GM18873 (cell line): ENCODE measurements around the gene SCIN.
"Not testable (repeated sequence)": the region's sequence is repeated elsewhere in the genome, so short reads cannot be mapped to it uniquely, and the experiment has no call there.

Source experiments
- ATAC-seq: cut with Tn5 transposase; IDR thresholded peaks from one replicate; pipeline ENCODE4 v1.9.1; 2021; ENCODE audit warnings: mild to moderate bottlenecking, moderate library complexity, moderate number of reproducible peaks; ENCODE audit not compliant: unreplicated experiment, low FRiP score

The SCIN gene

GRCh38 chr7:12645212-12645611 lies 74.7 kb downstream of the SCIN start:
- ATAC-seq: not testable (repeated sequence)

DNA sequence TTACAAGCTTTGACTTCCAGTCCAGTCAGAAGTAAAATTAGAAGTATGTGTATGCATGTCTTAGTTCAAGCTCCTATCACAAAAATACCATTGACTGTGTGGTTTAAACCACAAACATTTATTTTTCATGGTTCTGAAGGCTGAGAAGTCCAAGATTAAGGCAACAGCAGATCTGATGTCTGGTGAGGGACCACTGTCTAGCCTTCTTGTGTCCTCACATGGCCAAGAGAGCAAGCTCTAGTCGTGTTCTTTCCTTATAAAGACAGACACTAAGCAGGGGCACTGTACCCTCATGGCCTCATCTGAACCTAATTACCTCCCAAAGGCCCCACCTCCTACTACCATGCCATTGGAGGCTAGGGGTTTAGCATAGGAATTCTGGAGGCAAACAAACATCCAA lies 75.6 kb downstream of the SCIN start:
- ATAC-seq: no peak

DNA sequence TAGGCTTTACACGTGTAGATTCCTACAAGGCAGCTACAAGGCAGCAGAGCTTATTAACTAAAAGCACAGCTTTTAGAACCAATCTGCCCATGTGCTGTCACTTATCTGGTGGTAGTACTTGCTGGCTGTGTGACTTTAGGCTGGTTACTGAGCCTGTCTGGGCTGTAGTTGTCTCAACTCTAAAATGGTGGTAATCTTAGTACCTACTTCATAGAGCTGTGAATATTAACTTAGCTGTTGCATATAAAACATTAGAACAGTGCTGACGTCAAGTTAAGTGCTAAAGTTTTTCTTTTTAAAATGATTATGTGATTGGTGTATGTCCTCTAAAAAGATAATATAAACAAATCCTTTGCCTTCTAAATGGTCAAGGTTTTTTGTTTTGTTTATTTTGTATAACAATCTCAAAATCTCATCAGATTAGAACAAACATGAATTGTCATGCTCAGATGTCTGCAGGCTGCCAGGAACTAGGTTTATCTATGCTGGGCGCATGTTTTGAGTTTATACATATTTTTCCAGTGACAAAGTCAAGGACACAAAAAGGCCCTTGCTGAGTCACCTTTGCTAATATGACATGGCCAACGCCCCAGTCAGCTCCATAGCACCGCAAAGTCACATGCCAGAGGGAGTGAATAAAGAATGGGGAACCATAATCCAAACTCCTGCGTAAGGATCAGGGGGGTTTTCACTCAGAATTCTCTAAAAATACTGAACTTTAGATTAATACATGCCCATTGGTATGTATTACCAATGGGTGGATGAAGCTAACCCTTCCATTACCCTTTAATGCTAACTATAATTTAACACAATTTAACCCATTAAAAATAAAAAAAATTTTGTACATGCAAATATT lies 77.1 kb downstream of the SCIN start:
- ATAC-seq: no peak

GRCh38 chr7:12648704-12649261 lies 78.3 kb downstream of the SCIN start:
- ATAC-seq: no peak

- ATAC-seq: no peak
Observed at GRCh38 chr7:12649348-12649747, 78.8 kb downstream of the SCIN start.

DNA sequence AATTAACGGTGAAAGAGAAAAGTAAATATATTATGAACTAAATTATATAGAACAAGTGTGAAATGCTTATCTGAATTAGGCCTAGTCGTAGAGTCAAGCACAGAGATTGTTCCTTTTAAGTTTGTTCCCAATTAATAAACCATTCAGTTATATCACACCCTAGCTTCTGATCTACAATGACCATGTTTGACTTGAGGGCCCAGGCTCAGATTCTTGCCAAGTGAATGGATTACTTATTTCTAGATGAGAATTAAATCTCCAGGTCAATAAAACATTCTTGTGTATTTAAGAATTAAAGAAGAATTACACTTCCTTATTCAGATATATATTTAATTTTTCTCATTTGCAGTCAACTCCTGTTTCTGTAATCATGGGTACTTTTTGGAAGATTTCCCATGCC lies 79.6 kb downstream of the SCIN start:
- ATAC-seq: no peak

- no peak for ATAC-seq
Observed at GRCh38 chr7:12653110-12653509, 82.6 kb downstream of the SCIN start.

DNA sequence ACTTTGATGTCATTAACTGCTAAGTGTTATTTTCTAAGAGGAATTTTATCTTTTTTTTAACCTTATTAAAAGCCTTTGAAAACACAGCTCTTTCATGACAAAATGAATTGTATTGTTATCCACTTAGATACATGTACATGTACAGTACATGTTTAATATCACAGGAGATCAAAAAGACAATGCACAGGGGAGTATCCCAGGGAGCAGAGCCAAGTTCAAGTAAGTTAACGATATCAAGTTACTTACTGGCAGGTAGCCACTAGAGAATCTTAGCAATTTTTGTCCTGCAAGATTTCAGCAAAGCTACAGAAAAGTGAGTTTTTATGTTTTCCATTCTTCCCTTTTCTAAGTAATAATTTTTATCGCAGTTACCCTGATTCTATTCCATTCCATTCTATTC lies 83.0 kb downstream of the SCIN start:
- no peak for ATAC-seq

- ATAC-seq: no peak
Observed at GRCh38 chr7:12655161-12655560, 84.6 kb downstream of the SCIN start.

- not testable (repeated sequence) for ATAC-seq
Observed at GRCh38 chr7:12660423-12660822, 89.9 kb downstream of the SCIN start.

DNA sequence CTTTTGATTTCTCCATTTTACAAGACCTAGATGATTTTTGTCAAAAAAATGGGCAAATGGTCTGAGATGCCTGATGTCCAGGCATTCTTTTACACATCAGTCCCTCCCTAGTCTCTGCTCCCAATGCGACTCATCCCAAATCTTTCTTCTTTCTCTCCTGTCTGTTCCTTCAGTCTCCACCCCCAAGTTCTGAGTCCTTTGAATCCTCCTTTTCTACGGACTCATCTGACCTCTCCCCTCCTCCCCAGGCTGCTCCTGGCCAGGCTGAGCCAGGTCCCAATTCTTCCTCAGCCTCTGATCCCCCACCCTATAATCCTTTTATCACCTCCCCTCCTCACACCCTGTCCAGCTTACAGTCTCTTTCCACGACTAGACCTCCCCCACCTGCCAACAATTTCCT lies 90.5 kb downstream of the SCIN start:
- not testable (repeated sequence) for ATAC-seq

- ATAC-seq: no peak
Observed at GRCh38 chr7:12661581-12661980, 91.1 kb downstream of the SCIN start.

DNA sequence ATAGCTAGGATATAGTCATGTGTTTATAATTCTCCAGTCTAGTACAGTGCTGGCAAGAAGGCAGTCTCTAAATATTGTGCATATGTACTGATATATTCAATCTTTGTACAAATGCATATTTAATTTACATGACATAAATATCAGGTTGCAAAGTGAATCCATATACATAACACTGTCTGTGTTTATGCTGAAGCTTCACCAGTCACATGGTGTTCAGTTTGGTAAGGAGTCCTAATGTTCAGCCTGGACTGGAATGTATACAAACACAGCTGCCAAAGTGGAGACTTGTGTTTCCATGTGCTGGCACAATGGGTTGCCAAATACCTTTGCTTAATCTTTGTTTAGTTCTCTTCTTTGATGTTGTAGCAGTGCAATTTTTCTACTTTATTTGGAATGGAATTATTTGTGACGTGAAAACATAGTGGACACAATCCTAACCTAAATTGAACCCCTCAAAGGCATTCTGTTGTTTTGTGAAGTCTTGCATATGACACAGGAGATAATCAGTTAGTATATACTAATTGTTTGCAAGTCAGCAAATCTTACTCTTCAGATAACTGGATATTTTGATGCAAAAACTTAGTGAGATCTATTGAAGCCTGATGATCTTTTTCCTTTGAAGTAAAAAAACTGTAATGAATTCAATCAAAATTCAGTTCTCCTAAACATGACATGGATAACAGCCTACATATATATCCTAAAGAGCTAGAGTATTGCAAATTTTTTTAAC lies 99.6 kb downstream of the SCIN start:
- ATAC-seq: no peak

GRCh38 chr7:12670743-12671520 lies 100.4 kb downstream of the SCIN start:
- no peak for ATAC-seq

- ATAC-seq: not testable (repeated sequence)
Observed at GRCh38 chr7:12673436-12673835, 102.9 kb downstream of the SCIN start.

DNA sequence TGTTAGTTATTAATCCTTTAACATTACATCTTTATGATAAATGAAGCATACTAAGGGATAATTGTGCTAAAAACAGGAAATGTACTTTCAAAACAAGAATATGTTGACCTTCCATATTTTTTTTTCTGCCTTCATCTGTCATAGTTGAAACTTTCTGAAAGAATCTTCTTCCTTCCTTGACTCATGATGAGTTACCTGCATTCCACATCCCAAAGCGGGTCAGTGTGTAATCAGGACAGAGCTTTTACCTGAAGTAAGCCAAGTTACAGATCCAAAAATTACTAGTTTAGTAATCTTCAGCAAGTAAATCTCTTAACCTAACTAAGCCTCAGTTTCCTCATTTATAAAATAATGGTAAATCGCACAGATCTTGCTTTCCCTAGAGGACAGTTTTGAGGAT lies 103.5 kb downstream of the SCIN start:
- no peak for ATAC-seq

DNA sequence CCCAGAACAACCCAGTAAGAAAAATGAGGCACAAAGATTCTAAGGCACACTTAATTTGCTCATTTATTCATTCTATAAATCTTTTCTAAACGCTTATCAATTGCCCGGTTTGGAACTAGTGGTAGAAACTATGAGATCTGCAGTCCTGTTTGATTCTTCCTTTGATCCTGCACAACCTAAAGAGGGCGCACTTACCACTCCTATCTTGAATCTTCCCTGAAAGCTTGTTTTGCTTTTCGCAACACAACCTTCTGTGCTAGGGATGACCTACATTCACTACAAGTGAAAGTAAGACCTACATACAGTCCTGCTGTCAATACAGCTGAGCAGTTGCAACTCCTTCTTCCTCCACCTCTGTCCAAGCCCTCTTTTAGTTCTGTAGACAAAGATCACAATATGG lies 104.3 kb downstream of the SCIN start:
- ATAC-seq: no peak

DNA sequence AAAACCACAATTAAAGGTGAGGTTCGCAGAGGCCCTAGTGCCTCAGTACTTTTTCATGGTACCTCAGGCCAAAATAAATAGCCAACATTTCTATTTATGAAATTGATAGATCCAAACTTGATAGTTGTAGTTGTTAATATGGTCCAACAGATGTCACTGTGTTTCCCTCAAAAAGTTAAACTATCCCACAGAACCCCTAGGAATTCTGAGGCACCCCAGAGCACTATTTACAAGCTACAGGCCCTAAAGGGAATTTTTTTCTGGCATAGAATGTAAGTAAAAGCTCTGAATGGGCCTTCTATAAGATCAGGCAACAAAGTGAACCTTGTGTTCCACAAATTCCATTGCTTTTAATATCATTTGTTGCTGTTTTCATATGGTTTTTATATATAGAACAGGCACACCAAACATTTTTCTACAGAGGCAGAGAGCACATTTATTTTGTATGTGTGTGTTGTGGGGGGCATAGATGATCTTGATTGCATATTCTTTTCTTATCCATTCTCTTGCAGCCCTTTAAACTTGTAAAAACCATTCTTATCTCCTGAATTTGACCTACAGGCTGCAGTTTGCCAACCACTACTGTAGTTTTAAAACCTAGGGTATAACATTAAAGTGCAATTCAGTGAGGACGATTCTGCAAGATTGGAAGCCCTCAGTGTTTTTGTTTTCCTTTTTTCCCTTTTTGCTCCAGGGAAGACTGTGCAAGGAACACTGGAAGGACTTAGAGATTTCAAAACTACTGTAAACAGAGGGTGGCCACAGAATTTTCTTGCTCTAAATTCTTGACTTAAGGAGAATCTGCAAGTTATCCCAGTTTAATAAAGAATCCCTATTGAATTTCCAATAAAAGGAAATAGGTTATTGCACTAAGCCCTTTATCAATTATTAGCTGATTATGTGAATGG lies 113.4 kb downstream of the SCIN start:
- ATAC-seq: no peak

- no peak for ATAC-seq
Observed at GRCh38 chr7:12684733-12685132, 114.2 kb downstream of the SCIN start.

DNA sequence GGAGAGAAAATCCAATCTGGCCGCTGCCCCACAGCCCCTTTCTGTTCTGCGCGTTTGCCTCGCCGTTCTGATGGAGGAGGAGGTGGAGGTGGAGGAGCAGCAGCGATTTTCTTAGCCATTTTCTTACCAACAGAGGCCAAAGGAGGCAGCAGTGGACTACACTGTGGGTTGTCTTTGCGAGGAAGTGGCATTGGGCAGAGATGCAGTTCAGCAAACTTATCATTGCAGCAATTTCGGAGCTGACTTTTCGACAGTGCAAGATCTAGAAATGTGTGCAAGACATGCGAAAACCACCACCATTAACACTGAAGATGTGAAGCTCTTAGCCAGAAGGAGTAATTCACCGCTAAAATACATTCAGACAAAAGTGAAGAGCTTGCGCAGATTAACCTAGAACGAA lies 115.0 kb downstream of the SCIN start:
- ATAC-seq: no peak
